ENCODE measurements around the gene SH3BP4.

The SH3BP4 gene

GRCh38 chr2:234929002-234929401, 22.8 kb upstream of the SH3BP4 start:
- TF ChIP-seq, protein P1, sequence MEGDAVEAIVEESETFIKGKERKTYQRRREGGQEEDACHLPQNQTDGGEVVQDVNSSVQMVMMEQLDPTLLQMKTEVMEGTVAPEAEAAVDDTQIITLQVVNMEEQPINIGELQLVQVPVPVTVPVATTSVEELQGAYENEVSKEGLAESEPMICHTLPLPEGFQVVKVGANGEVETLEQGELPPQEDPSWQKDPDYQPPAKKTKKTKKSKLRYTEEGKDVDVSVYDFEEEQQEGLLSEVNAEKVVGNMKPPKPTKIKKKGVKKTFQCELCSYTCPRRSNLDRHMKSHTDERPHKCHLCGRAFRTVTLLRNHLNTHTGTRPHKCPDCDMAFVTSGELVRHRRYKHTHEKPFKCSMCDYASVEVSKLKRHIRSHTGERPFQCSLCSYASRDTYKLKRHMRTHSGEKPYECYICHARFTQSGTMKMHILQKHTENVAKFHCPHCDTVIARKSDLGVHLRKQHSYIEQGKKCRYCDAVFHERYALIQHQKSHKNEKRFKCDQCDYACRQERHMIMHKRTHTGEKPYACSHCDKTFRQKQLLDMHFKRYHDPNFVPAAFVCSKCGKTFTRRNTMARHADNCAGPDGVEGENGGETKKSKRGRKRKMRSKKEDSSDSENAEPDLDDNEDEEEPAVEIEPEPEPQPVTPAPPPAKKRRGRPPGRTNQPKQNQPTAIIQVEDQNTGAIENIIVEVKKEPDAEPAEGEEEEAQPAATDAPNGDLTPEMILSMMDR (IDR thresholded peaks at IDR 0.05; ENCODE audit: insufficient read depth, low read depth, low read length, missing control alignments): no peak
- DNase-seq (ENCODE audit: low read depth): no peak
- H3K4me3 ChIP-seq (ENCODE audit: low read depth, low read length): no peak overlapping the region

DNA sequence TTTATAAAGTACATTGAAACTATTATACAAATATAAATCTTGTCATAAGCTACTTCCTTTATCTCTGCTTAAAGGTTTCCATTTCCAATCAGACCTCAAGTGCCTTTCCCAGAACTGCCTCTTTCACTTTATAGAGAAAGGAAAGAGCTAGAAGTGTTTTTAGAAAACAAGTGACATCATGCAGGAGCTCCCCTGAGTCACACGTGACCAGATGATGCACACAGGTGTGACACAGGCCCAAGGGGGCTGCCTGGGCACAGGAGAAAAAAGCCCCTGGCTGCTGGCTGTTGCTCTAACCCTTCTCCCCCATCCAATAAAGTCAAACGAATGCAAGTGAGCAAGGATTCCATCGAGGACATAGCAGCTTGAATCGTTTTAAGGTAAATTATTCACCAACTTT, 21.4 kb upstream of the SH3BP4 start:
- no peak for DNase-seq (ENCODE audit: low read depth)
- TF ChIP-seq, protein P1 (IDR thresholded peaks at IDR 0.05; ENCODE audit: insufficient read depth, low read depth, low read length, missing control alignments): no peak
- no peak overlapping the region for H3K4me3 ChIP-seq (ENCODE audit: low read depth, low read length)

DNA sequence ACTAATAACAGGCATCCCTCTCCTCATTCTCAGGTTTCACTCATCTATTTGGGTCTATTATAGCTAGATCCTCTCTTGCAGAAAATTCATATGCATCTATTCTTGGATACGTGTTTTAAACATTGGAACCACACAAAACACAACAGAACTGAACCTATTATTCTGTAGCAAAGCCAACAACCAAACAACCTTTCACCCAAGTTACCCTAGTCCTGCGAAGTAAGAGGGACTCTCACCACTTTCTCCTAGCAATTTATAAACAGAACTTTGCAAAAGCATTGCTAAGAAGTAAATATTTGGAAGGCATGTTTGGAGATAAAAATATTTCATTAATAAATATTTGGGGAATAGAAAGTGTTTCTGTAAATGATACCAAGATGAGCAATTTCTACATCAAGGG, 20.4 kb upstream of the SH3BP4 start:
- no peak overlapping the region for H3K4me3 ChIP-seq (ENCODE audit: low read depth, low read length)
- DNase-seq (ENCODE audit: low read depth): no peak
- TF ChIP-seq, protein P1 (IDR thresholded peaks at IDR 0.05; ENCODE audit: insufficient read depth, low read depth, low read length, missing control alignments): no peak

DNA sequence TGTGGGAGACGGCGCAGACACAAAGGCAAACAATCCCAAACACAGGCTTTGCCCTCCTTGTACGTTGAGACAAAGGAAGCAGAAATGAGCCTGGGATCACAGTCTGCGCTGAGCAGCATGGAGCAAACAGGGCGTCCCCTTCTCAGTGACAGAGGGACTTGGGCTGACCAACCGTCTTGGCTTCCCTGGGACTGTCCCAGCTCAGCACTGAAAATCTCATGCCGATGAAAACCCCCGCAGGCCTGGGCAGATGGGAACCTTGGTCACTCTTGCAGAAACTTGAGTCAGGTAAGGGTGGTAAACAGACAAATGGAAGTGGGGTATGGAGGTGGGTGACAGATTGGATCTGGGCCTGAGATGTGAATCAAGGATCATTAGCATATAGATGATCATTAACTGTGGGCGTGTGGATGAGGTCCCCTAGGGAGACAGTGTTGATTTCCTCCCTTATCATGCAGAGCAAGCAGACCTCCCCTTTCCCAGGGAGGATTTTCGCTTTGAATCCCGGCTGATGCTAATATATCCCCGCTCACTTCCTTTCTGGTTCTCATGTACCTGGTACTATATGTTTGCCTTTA, 19.1 kb upstream of the SH3BP4 start:
- no peak for DNase-seq (ENCODE audit: low read depth)

GRCh38 chr2:234935311-234935710, 16.5 kb upstream of the SH3BP4 start:
- no peak overlapping the region for H3K4me3 ChIP-seq (ENCODE audit: low read depth, low read length)
- DNase-seq (ENCODE audit: low read depth): no peak
- TF ChIP-seq, protein P1 (IDR thresholded peaks at IDR 0.05; ENCODE audit: insufficient read depth, low read depth, low read length, missing control alignments): no peak

More for the DNA sequence above, 19.1 kb upstream of the SH3BP4 start:
- no peak overlapping the region for H3K4me3 ChIP-seq (ENCODE audit: low read depth, low read length)
- TF ChIP-seq, protein P1 (IDR thresholded peaks at IDR 0.05; ENCODE audit: insufficient read depth, low read depth, low read length, missing control alignments): no peak

- H3K4me3 ChIP-seq (ENCODE audit: low read depth, low read length): no peak overlapping the region
- DNase-seq (ENCODE audit: low read depth): no peak
- TF ChIP-seq, protein P1 (IDR thresholded peaks at IDR 0.05; ENCODE audit: insufficient read depth, low read depth, low read length, missing control alignments): no peak
Observed at GRCh38 chr2:234939576-234939975, 12.2 kb upstream of the SH3BP4 start.

GRCh38 chr2:234939996-234940395, 11.8 kb upstream of the SH3BP4 start:
- H3K4me3 ChIP-seq (ENCODE audit: low read depth, low read length): no peak overlapping the region
- TF ChIP-seq, protein P1 (IDR thresholded peaks at IDR 0.05; ENCODE audit: insufficient read depth, low read depth, low read length, missing control alignments): no peak
- no peak for DNase-seq (ENCODE audit: low read depth)

Measured in GM12865 (cell line).